HG03520 (cell line): Measurements from ENCODE around the gene B2M.
"Not testable (repeated sequence)": the region's sequence is repeated elsewhere in the genome, so short reads cannot be mapped to it uniquely, and the experiment has no call there.

Experiments used
- ATAC-seq: cut with Tn5 transposase; IDR thresholded peaks from one replicate; pipeline ENCODE4 v1.9.1; 2021; ENCODE audit warnings: mild to moderate bottlenecking, moderate library complexity; ENCODE audit not compliant: unreplicated experiment

B2M gene

GRCh38 chr15:44711096-44711742 is at the start of gene B2M, which contains the start of gene PATL2:
TSS of gene B2M (plus strand) at chr15:44711517. CDS start at chr15:44711547, 30 bp downstream.
TSS of gene PATL2 (minus strand) at chr15:44711323. CDS start at chr15:44676490, 34,833 bp downstream.
- peak; percentile 71 for ATAC-seq

- ATAC-seq: no peak
Measured at GRCh38 chr15:44661576-44661975, 49.7 kb upstream of the B2M start.

GRCh38 chr15:44662478-44663409 is 48.6 kb upstream of the B2M start:
- peak; percentile 42 for ATAC-seq

GRCh38 chr15:44663410-44664308 is 47.7 kb upstream of the B2M start, which contains the start of gene SPG11:
TSS of gene SPG11 (minus strand) at chr15:44663662. CDS start at chr15:44663647, 15 bp downstream.
- peak; percentile 63 for ATAC-seq

- no peak for ATAC-seq
Measured at GRCh38 chr15:44666210-44667038, 44.9 kb upstream of the B2M start.

GRCh38 chr15:44667039-44667360 is 44.3 kb upstream of the B2M start:
- ATAC-seq: no peak

- ATAC-seq: no peak
Measured at GRCh38 chr15:44668921-44669320, 42.4 kb upstream of the B2M start.

GRCh38 chr15:44670087-44670950 is 41.0 kb upstream of the B2M start:
- no peak for ATAC-seq

- no peak for ATAC-seq
Measured at GRCh38 chr15:44673639-44674038, 37.7 kb upstream of the B2M start.

GRCh38 chr15:44675911-44676310 is 35.4 kb upstream of the B2M start:
- ATAC-seq: no peak

GRCh38 chr15:44676676-44677075 is 34.6 kb upstream of the B2M start:
- no peak for ATAC-seq

- no peak for ATAC-seq
Measured at GRCh38 chr15:44682211-44682610, 29.1 kb upstream of the B2M start.

- ATAC-seq: not testable (repeated sequence)
Measured at GRCh38 chr15:44682809-44683682, 28.3 kb upstream of the B2M start.

- ATAC-seq: not testable (repeated sequence)
Measured at GRCh38 chr15:44689318-44689717, 22.0 kb upstream of the B2M start.

GRCh38 chr15:44690245-44690644 is 21.1 kb upstream of the B2M start:
- ATAC-seq: not testable (repeated sequence)

GRCh38 chr15:44692659-44693058 is 18.7 kb upstream of the B2M start:
- ATAC-seq: no peak

GRCh38 chr15:44694416-44694815 is 16.9 kb upstream of the B2M start:
- no peak for ATAC-seq

GRCh38 chr15:44695294-44695693 is 16.0 kb upstream of the B2M start:
- no peak for ATAC-seq
